Endothelial cell (in vitro differentiated cells): ENCODE measurements around the gene FAM110C. TPM values are rescaled to one million over a fixed set of nuclear protein-coding genes. Genes with fewer than 3 reads are reported as not detected.

ENCODE experiments used
- DNase-seq: peaks from one replicate; pipeline ENCODE4 v3.0.0; 2021; ENCODE audit warnings: low spot score
- H3K27ac Mint-ChIP-seq: one replicate; pipeline ENCODE4 v1.8.0; 2021; ENCODE audit warnings: mixed read lengths, inconsistent platforms; ENCODE audit not compliant: unreplicated experiment
- H3K27me3 Mint-ChIP-seq: one replicate; pipeline ENCODE4 v1.8.0; 2021; ENCODE audit warnings: mild to moderate bottlenecking, moderate library complexity, mixed read lengths, inconsistent platforms; ENCODE audit not compliant: unreplicated experiment
- H3K36me3 Mint-ChIP-seq: one replicate; pipeline ENCODE4 v1.8.0; 2021; ENCODE audit warnings: mild to moderate bottlenecking, low read depth, mixed read lengths, inconsistent platforms; ENCODE audit not compliant: unreplicated experiment
- H3K4me1 Mint-ChIP-seq: one replicate; pipeline ENCODE4 v1.8.0; 2021; ENCODE audit warnings: mild to moderate bottlenecking, mixed read lengths, inconsistent platforms; ENCODE audit not compliant: unreplicated experiment
- H3K4me3 Mint-ChIP-seq: one replicate; pipeline ENCODE4 v1.8.0; 2021; ENCODE audit warnings: mild to moderate bottlenecking, mixed read lengths, inconsistent platforms; ENCODE audit not compliant: unreplicated experiment
- H3K9me3 Mint-ChIP-seq: one replicate; pipeline ENCODE4 v1.8.0; 2021; ENCODE audit warnings: mixed read lengths, inconsistent platforms; ENCODE audit not compliant: unreplicated experiment
- CTCF ChIP-seq: fragments of 200-600 bp; sonication (generic); IDR thresholded peaks from one replicate; pipeline ENCODE4 v1.5.0; 2021; ENCODE audit warnings: antibody characterized with exemption; ENCODE audit not compliant: unreplicated experiment
- long read RNA-seq: library from polyadenylated mRNA; unstranded; transcript quantifications from one replicate; pipeline ENCODE4 v2.0.0, GENCODE V29; 2020; ENCODE audit not compliant: unreplicated experiment
- total RNA-seq: library from RNA; stranded (reverse); fragmentation: NEBNext Ultra II Directional; extraction: Animal tissue kit (Norgen Biotek cat#: 25700); gene quantifications from one replicate; pipeline ENCODE4 v1.2.1, GENCODE V29; 2021; ENCODE audit not compliant: unreplicated experiment

FAM110C gene
- total RNA-seq = 0.08 TPM
- long read RNA-seq = 0 reads

- peak within 1 kb of the TSS; percentile 12 for H3K27ac Mint-ChIP-seq
- H3K9me3 Mint-ChIP-seq = no peaks in the 10 kb centered on the region
- H3K36me3 Mint-ChIP-seq = peaks cover 4% of the 10 kb centered on the region
- peak within 1 kb of the TSS; percentile 89 for H3K4me3 Mint-ChIP-seq
- no peak for TF ChIP-seq CTCF
- peaks cover 18% of the 10 kb centered on the region for H3K27me3 Mint-ChIP-seq
- DNase-seq = peak; percentile 33
- no peaks in the 10 kb centered on the region for H3K4me1 Mint-ChIP-seq
Measured at GRCh38 chr2:46471-47345, at the start of gene FAM110C. TSS of gene FAM110C (minus strand) at chr2:46505. CDS start at chr2:46385, 120 bp downstream.

- no peak for TF ChIP-seq CTCF
- H3K27ac Mint-ChIP-seq = no peak overlapping the region
- H3K9me3 Mint-ChIP-seq = no peaks in the 10 kb centered on the region
- H3K4me3 Mint-ChIP-seq = no peak overlapping the region
- no peak for DNase-seq
- H3K4me1 Mint-ChIP-seq = no peaks in the 10 kb centered on the region
- peaks cover 4% of the 10 kb centered on the region for H3K36me3 Mint-ChIP-seq
- H3K27me3 Mint-ChIP-seq = peaks cover 2% of the 10 kb centered on the region
Measured at GRCh38 chr2:92326-92725, 46.0 kb upstream of the FAM110C start.

- Mint-ChIP-seq H3K4me1 (no peaks in the 10 kb centered on the region), H3K9me3 (no peaks in the 10 kb centered on the region), H3K27me3 (peaks cover 2% of the 10 kb centered on the region), H3K4me3 (no peak overlapping the region), H3K27ac (no peak overlapping the region), H3K36me3 (peaks cover 4% of the 10 kb centered on the region)
- no peak for TF ChIP-seq CTCF
- no peak for DNase-seq
Measured at GRCh38 chr2:90645-91312, 44.5 kb upstream of the FAM110C start.

- Mint-ChIP-seq H3K9me3 (no peaks in the 10 kb centered on the region), H3K27ac (no peak overlapping the region), H3K27me3 (no peaks in the 10 kb centered on the region), H3K36me3 (peaks cover 4% of the 10 kb centered on the region), H3K4me1 (no peaks in the 10 kb centered on the region), H3K4me3 (no peak overlapping the region)
- DNase-seq = no peak
- no peak for TF ChIP-seq CTCF
Measured at GRCh38 chr2:85761-86160, 39.5 kb upstream of the FAM110C start.

- Mint-ChIP-seq H3K27ac (no peak overlapping the region), H3K36me3 (no peaks in the 10 kb centered on the region), H3K27me3 (no peaks in the 10 kb centered on the region), H3K4me3 (no peak overlapping the region), H3K4me1 (no peaks in the 10 kb centered on the region), H3K9me3 (no peaks in the 10 kb centered on the region)
- DNase-seq = no peak
- no peak for TF ChIP-seq CTCF
Measured at GRCh38 chr2:84121-84520, 37.8 kb upstream of the FAM110C start.
